Stimulated activated naive CD4-positive, alpha-beta T cell treated with Interleukin-2 at 50 U/mL for 16 hours (primary cell): ENCODE measurements around the gene ECEL1.

Experiments used
- DNase-seq: peaks from one replicate; lab custom pipeline; 2025; lab: John Stamatoyannopoulos, UW

Gene ECEL1

DNA sequence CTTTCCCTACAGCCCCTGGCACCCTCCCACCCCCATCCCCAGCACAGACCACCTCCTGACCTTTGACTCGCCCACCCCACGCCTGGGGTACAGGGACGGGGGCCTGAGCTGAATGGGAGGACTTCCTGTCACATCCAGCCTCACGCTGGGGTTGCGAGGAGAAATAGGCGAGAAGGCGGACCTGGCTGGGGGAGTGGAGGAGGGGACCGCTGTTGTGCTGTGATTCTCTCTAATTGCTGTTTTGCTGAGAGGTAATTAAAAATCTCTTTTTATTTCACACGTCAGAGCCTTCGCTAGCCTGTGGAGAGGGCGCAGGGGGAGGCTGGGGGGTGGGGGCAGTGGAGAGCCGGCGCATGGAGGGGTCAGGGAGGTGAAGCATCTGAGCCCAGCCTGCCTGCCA lies 9.7 kb upstream of the ECEL1 start:
- no peak for DNase-seq

DNA sequence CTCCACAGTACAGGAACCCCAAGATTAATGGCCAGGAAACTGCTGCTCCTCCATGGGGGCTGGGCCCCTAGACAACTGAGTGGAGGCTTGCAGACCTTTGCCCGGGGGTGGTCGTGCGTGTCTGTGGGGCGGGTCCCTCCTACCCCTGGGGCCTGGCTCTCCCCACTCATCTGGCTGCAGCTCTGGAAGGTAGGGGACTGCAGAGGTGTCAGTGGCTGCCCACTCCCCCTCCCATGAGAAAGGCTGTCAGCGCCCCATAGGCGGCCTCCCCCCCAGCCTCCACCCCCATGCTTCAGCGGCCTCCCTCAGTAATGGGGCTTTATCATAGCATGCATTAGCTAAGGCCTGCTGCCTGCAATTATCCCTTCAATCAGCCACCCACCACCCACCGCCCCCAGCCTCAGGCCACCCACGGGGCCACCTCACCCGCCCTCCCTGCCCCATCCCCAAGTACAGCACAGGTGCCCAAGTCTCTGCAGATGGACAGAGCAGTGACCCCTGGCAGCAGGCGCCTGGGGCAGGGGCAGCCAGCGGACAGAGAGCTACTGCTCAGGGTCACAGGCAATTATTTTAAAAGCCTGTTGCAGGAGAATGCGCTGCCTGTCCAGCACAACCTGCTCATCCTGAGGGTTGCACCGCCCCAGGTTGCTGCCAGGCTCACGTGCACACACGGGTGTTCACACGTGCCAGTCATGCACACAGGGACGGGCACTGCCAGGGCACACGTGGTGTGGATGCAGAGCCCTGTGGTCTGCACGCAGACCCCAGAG lies 9.1 kb upstream of the ECEL1 start:
- no peak for DNase-seq

DNA sequence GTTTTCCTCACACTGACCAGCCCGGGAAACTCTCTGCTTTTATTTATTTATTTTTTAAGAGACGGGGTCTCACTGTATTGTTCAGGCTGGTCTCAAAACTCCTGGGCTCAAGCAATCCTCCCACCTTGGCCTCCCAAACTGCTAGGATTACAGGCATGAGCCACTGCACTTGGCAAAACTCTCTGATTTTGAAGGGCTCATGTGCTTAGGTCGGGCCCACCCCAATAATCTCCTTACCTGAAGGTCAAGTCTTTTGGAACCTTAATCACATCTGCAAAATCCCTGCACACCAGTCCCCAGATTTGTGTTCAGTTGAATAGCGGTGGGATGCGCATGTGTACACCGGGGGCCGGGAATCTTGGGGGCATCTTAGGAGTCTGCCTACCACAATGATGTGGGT lies 7.7 kb upstream of the ECEL1 start:
- no peak for DNase-seq

DNA sequence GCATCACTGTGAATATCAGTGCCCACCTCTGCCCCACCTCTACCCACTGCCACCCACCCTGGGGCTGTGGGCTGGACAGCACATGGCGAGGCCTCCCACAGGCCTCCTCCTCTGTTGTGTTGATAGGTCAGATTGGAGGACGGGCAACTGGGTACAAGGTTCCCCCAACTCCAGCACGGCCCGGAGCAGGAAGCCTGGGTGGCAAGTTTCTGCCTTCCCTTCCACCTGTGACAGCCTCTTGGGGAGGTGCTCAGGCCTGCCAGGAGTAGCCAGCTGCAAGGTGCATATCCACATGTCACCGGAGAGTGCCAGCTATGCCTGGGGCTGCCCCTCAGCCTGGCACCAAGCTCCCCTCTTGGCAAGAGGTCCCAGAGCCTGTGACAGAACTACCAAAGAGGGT lies 6.9 kb upstream of the ECEL1 start:
- no peak for DNase-seq

DNA sequence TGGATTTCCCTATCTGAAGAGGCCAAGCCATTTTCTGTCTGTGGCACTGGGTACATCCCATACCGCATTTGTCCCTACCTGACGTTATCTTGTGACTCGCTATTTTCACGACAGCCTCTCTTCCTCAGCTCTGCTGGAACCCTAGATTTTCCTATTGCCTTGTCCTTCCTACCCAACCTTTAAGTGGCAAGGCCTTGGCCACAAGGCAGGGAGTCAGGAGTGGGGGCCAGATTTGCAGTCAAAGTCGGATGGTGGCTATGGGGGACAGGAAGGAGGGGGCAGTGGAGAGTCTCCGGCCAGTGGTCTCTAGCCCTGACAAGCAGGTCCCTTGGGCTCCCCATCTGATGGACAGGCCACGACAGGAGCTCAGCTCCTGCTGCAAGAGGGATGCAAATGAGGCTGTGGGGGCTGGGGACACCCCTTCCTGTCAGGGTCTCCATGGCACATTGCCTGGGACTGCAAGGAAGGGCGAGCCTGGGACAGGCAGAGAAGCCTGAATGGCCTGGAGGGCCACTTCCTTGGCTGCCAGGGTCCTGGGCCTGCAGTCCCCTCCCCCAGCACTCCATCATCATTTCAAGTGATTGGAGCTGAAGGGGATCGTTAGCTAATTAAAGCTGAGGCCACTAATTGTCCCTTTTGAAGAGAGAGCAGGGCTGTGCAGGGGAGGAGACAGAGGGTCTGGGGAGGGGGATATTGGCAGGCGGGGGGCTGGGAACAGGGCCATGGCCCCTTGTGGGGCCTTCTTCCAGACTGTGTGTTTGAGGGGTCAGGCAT lies 6.3 kb upstream of the ECEL1 start:
- no peak for DNase-seq

DNA sequence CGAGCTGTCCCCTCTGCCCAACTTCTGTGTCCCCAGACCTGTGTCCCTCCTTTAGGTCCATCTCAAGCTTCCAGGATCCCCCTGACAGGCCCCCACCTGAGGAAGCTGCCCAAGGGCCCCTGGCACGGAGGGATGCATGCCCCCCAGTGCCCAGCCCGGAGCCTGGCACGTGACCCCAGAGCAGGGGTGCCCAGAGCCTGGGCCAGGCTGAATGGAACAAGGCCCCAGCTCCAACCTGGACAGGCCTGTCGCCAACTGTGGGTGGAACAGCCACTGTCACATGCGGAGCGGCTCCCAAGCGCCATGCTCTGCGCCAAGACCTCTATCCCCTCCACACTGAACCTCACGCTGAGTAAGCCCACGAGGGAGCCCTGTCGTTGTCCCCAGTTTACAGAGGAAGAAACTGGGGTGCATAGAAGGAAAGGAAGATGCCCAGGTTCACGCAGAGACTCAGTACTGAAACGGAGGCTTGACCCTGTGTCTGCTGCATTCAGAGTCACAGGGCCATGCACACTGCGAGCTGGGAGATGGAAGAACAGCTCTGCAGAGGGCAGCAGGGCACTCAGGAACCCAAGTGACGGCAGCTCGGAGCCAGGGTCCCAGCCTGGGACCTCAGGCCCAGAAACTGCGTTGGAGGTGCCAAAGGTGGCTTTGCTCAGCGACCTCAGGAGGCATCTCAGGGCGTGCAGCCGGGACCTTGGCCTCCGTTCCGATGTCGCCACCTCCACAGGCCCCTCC lies 5.5 kb upstream of the ECEL1 start:
- DNase-seq = no peak

DNA sequence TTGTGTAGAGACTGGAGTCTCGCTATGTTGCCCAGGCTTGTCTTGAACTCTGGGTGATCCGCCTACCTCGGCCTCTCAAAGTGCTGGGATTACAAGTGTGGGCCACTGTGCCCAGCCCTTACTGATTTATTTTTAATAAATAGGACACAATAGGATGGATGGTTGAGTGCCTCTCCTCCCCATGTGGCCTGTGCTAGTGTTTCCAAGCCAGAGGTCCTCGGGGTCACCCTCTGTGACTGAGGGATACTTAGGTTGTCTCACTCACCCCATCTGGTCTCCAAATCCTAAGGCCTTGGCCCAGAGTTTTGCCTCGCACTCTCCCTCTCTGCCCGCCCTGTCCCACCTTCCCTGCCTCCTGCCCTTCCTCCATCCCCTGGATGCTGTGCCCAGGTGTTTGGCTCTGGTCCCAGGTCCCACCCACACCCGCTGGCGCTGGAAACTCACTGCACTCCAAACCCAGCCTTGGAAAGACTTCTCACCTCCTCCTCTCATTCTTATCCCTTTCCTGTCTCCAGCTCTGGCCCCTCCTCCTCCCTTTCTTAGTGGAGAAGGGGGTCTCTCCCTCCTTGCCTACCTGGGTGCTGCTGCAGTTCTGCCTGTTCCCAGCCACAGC lies 4.7 kb upstream of the ECEL1 start:
- DNase-seq = no peak

DNA sequence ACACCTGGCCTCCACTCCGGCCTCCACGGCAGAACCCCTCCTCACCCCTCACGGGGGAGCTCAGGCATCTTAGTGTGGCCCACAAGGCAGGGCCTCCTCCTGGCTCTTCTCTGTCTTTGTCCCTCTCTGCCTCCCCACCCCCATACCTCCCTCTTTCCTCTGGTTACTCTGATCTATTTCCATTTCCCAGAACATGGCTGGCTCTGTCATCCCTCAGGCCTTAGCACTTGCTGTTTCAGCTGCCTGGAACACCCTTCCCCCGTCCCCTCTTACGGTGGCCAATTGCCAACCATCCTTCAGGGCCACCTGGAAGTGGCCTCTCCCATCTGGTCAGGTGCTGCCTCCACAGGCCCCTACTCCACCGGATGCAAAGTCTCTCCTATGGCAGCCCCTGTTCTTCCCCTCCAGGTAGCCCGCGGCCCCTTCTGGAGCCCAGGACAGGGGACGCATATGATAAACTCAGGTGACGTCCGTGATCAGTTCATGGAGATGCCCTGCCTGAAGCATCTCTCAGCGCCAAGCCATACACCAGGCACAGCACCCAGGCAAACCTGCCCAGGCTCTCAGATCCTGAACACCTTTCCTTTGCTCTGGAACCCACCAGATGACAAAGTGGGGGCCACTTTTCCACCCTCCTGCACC lies 3.6 kb upstream of the ECEL1 start:
- DNase-seq = no peak

DNA sequence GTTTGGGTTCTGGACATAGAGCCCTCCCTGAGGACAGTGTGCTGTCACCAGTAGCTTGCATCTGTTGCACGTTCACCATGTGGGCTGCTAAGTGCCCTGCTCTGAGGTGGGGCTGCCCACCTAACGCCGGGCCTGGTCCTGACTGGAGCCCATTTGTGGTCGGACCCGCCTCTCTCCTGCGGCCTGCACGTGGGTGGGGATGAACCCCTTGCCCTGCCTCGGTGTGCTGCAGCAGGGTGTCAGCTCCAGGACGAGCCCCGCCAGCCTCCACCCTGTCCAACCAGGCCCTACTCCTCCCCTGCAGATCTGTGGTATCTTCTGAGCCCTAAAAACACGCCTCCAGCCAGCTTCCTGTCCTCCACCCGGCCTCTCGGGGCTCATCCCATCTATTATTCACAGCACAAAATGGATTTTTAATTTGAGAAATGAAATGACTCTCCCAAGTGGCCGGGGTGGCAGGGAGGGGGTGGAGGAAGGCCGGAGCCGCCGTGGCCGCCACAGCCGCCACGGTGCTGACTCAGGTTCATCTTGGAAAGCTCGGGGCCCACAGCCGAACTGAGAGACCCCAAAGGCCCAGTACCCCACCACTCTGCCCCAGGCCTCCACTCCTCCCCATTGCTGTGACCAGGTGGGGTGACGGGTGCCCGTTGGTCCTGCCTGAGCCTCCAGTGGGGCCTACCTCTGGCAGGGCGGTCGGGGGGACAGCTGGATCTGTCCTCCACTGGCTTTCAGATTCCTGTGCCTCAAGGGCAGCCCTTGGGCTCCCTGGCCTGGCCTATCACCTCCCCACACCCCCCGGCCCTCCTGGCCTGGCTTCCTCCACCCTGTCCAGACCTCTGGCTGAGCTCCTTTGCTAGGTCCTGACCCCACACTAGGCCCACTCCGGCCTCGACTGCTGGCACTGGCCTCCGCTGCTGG lies 2.8 kb upstream of the ECEL1 start:
- no peak for DNase-seq

DNA sequence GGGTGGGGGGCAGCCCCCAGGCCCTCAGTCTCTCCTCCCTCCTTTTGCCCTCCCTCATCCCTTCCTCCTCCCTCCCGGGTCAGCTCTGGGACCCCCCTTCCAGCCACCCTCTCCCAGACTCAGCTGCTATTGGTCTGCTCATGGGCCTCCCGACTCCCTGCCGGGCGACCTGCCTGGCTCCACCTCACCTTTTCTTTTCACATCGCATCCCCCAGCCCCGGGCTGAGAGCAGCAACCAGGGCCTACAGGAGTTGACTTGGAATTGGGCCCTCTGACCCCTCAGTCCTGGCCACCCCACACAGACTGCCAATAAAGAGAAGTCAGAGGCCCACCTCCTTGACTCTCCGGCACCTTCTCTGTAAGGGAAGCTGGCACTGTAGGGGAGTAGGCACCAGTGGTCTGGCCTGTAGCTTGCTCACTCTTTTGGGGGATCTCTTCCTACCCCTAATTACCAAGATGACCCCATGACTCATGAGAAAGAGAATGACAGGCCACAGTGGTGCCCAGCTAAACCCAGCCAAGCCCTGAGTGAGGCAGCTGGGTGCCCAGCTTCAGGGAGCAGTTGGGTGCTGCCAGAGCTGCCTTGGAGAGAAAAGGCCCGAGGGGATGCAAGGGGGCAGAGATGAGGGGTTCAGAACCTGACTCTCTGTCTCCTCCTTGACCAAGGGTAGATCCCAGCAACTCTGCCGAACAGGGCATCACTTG lies 2.0 kb upstream of the ECEL1 start:
- DNase-seq = no peak

DNA sequence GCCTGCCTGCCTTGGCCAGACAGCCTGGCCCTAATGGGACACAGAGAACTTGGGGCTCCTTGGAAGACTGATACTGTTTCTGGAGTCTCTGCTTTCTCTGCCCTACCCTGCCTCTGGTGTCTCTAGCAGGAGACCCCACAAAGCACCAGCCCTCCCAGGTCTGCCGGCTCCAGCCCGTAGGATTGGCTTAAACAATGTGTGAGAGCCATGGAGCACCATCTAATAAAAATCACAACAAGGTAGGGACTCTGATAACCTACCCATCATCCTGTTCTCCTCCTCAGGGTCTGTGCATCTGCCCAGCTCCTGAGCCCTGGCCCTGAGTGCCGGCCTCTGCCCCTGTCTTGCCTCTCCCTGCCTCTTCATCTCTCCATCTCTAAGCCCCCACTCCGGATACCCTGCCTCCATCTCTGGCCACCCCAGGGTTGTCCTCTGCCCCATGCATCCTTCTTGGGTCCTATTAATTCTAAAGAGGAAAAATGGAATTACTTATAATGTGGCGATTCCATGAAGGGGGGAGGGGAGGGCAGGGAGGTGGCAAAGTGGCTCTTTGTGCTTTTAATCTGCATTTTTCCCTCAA lies 1.2 kb upstream of the ECEL1 start:
- DNase-seq = no peak

DNA sequence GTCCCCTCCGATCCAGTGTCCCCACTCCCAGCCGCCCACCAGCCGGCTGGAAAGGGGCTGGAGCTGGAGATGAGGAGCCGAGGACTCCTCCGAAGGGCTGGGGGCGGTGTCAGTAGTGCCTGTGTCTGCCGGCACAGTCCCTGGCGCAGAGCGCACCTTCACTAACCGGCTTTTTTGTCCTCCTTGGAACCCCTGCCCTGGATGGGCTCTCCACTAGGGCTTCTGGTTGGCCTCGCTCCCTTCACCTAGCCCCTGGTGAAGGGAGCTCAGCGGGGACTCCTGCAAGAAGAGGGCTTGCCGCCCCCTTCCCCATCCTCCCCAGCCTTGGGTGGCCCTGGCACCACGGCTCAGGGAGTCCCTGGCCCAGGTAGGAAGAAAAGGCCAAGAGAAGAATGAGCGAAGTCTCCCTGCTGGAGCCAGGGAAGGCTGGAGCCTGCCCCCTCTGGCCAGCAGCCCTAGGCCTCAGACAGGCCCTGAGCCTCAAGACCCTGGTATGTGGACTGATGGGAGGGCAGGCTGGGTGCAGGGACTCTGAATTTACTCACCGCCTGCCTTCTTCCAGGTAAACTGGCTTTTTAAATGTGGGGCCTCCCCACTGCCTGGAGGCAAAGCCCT lies 570 bp upstream of the ECEL1 start:
- DNase-seq = no peak

DNA sequence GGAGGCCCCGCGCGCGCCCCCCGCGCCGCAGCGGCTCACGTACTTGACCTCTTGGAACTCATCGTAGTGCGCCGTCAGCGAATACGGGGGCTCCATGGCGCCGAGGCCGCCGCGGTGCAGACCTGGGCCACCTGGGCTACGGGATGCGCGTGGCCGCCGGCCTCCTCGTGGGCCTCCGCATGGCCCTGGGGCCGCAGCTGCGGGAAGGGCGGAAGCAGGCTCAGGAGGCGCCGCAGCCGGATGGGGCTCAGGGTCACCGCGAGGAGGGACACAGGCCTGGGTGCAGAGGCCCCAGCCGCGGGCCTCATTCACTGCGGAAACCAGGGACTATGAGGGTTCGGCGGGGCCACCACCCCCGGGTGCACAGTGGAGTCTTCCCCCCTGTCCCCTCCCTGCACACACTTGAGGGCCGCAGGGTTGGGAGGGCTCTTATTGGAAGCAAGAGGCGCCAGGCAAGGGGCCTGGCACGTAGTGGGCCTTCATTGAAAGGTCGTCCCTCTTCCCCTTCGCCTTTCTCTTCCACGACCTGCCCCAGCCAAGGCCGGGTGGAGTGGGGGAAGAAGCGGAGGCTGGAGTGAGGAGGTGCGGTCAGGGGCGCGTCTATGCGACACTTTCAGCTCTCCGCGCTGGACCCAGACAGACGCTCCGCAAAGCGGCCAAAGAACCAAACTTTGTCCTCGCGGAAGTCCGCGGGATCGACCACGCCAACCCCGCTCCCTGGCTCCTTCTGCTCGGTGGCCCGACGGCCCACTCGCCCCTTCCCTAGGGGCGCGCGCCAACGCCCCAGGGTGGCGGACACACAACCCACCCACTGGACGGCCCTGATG lies 863 bp downstream of the ECEL1 start:
- DNase-seq = no peak

DNA sequence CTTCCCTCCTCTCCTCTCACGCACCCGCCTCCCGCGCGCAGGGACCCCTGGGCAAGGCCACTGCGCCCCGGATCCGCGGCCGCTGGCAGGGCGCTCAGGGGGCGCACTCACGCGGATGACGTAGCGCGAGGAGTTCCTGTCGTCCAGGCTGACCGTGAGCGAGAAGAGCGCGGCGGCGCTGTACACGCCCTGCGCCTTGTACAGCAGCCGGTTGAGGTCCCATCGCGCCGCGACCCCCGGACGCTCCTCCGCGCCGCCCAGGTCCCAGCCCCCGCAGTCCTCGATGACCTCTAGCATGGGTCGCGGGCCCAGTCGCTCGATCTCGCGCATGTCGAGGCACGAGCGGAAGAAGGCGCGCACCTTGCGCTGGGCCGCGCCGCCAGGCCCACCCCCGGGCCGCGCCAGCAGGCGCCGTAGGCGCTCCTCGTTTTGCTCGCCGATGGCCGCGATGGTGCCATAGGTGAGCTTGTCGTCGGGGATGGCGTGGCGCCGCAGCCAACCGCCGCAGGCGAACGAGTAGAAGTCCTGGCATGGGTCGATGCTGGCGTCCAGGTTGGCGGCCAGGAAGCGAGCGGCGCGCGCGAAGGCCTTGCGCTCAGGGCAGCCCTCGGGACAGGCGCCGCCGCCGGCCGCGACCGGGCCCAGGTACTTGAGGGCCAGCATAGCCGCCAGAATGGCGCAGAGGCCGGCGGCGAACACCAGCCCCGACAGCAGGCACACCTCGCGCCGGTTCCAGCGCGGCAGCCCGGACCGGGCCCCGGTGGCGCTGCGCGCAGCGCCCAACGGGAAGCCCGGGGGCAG lies 1.7 kb downstream of the ECEL1 start:
- no peak for DNase-seq

DNA sequence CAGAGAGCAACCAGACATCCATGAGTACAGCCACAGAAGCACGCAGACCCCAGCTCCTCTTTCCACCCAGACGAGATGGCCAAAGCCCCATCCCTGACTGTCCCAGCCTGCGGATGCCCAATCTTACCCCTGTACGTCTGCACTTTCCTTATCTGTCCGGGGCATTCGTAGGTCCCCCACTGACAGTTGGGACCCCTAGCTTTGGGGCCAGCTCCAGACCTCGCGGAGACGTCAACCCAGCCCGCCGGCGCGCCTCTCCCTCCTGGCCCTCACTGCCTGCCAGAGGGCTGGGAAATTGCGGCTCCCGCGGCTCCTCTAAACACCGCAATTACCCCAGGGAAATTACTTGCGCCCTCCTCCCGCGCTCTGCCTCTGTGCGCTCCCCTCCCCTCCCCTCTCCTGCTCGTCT lies 2.3 kb downstream of the ECEL1 start:
- no peak for DNase-seq

DNA sequence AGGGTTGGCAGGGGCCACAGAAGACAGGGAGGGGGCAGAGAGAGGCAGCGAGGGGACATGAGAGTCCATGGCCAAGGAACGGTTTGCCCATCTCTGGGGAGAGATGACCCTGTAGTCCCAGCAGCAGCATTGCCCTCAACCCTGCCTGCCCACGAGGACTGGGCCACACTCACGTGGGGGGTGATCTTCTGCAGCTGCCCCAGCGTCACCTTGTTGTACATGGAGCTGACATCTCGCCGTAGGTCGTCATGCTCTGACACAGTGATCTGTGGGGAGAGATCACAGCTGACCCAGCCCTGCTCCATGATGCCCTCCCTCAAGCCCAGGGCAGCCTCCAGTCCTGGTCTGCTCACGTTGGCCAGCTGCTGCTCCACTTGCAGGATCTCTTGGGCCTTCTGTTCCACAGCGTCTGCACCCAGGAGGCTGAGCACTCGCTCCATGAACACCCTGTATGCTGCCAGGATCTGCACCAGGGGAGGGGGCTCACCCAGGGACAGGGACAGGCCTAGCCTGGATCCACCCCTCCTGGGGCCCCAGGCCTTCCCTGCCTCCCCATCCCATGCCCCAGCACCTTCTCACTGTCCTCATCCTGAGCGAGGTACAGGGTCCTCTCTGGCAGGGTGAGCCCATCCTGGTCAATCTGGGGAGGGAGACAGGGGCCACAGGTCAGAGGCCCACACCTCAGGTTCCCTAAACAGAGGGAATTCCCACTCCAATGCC lies 2.8 kb downstream of the ECEL1 start:
- DNase-seq = no peak
